ENCODE measurements around the gene FAM20C. TPM values are rescaled to one million over a fixed set of nuclear protein-coding genes. Genes with fewer than 3 reads are reported as not detected.

The FAM20C gene
- total and polyA plus RNA-seq, 2 donors (not counting 3 experiments of a cell fraction or from before 2014, with no cell fraction given): 14.2 to 34.5 TPM

DNA sequence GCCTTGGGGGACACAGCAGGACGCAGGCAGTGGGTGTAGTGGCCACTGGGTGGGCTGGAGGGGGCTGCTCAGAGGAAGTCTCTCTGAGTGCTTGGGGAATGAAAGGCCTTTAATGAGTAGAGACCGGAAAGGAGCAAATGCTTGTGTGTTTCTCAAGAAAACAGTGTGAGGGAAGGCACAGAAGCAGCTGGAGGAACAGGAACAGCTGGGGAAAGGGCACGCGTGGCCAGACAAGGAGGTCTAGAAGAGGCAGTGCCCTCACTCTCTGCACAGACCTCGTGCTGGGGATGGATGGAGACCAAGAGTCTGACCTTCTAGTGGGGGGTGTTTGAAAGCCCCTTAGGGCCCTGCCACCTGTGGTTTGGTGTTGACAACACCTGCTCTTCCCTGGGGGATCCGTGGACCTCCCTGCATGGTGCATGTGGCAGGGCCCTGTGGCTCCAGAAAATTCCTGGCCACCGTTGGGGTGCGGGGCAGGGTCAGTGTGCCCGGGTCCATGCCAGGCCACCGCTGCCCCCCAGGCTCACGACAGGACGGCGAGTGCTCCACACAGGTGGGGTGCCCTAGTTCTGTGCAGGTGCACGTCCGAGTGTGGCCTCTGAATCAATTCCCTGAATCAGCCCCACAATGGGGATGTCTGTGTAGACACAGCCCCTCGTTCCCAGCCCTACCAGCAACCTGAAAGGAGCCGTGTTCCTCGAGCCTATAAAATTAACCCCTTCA lies 25.9 kb upstream of the FAM20C start:
- peak; percentile 40 for FAIRE-seq
- Histone ChIP-seq H3K4me1 (ENCODE audit: control insufficient read depth, extremely low read depth, insufficient read depth, low read length) (no peaks in the 10 kb centered on the region), H3K9me3 (replicated peaks; ENCODE audit: control insufficient read depth, insufficient read depth, low read length) (no peaks in the 10 kb centered on the region), H3K36me3 (ENCODE audit: control insufficient read depth in 2 of 2, extremely low read depth in 1 of 2, insufficient read depth in 2 of 2, low read length in 2 of 2) (no peaks in the 10 kb centered on the region), H2AFZ (ENCODE audit: low read depth, low read length) (no peak overlapping the region), H4K20me1 (replicated peaks; ENCODE audit: control insufficient read depth, extremely low read depth, insufficient read depth, low read length) (no peaks in the 10 kb centered on the region), H3K79me2 (ENCODE audit: control insufficient read depth, insufficient read depth, low read length) (no peaks in the 10 kb centered on the region), H3K27me3 (ENCODE audit: control insufficient read depth in 2 of 2, insufficient read depth in 2 of 2, low read length in 2 of 2) (peaks cover 5 to 7% of the 10 kb centered on the region in 2 experiments), H3K9ac (replicated peaks; ENCODE audit: extremely low read depth, insufficient read depth, low read length) (no peak overlapping the region), H3K27ac (ENCODE audit: insufficient read depth, low read depth, low read length) (no peak overlapping the region), H3K9me1 (replicated peaks; ENCODE audit: control insufficient read depth, extremely low read depth, insufficient read depth, low read length) (no peaks in the 10 kb centered on the region), H3K4me2 (ENCODE audit: insufficient read depth, low read length) (no peak overlapping the region), H3K4me3 (replicated peaks in 1 of 3; ENCODE audit: insufficient read depth in 1 of 3, low read depth in 1 of 3, low read length in 3 of 3) (no peak overlapping the region)
- TF ChIP-seq GATA2 (IDR thresholded peaks at IDR 0.05; ENCODE audit: insufficient read depth, insufficient read length, low read depth, low read length): no peak
- TF ChIP-seq, protein P1, sequence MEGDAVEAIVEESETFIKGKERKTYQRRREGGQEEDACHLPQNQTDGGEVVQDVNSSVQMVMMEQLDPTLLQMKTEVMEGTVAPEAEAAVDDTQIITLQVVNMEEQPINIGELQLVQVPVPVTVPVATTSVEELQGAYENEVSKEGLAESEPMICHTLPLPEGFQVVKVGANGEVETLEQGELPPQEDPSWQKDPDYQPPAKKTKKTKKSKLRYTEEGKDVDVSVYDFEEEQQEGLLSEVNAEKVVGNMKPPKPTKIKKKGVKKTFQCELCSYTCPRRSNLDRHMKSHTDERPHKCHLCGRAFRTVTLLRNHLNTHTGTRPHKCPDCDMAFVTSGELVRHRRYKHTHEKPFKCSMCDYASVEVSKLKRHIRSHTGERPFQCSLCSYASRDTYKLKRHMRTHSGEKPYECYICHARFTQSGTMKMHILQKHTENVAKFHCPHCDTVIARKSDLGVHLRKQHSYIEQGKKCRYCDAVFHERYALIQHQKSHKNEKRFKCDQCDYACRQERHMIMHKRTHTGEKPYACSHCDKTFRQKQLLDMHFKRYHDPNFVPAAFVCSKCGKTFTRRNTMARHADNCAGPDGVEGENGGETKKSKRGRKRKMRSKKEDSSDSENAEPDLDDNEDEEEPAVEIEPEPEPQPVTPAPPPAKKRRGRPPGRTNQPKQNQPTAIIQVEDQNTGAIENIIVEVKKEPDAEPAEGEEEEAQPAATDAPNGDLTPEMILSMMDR (IDR thresholded peaks at IDR 0.05; ENCODE audit: extremely low read depth in 1 of 2, insufficient read depth in 1 of 2, low read depth in 1 of 2, low read length in 2 of 2): no peak
- no peak for TF ChIP-seq EZH2 (IDR thresholded peaks at IDR 0.05; ENCODE audit: borderline replicate concordance, low read depth, low read length, severe bottlenecking)
- TF ChIP-seq POLR2AphosphoS5 (IDR thresholded peaks at IDR 0.05; ENCODE audit: insufficient read depth, low read depth, low read length): no peak
- no peak for TF ChIP-seq FOS (IDR thresholded peaks at IDR 0.05; ENCODE audit: borderline replicate concordance, insufficient read depth, low read length)
- TF ChIP-seq MYC (IDR thresholded peaks at IDR 0.05; ENCODE audit: low read depth, low read length): no peak
- TF ChIP-seq, protein P2, sequence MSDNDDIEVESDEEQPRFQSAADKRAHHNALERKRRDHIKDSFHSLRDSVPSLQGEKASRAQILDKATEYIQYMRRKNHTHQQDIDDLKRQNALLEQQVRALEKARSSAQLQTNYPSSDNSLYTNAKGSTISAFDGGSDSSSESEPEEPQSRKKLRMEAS (IDR thresholded peaks at IDR 0.05; ENCODE audit: insufficient read depth, insufficient read length): no peak
- no peak for TF ChIP-seq JUN (IDR thresholded peaks at IDR 0.05; ENCODE audit: borderline replicate concordance, insufficient read depth, insufficient read length, low read depth)
- no peak for TF ChIP-seq POLR2A (IDR thresholded peaks at IDR 0.05; ENCODE audit: low read depth, low read length)
- ChIA-PET CTCF (no interaction called here), POLR2A (no interaction called here)
- intact Hi-C loops (cut with micrococcal nuclease) (no loop called here), dilution Hi-C loops (cut with MboI; ENCODE audit: extremely low pct_ligation_motif_present, low sequenced_read_pairs) (no loop called here)
- BruUV-seq (replicated peaks): no TSS peak
- DNase-seq (ENCODE audit: low read depth, low spot score): no peak
